NCI-H2029 (cell line): ENCODE measurements around the gene EPO.
"Not testable (repeated sequence)": the region's sequence is repeated elsewhere in the genome, so short reads cannot be mapped to it uniquely, and the experiment has no call there.

Experiments
- DNase-seq: peaks from one replicate; lab custom pipeline; 2025; lab: John Stamatoyannopoulos, UW

Gene EPO

GRCh38 chr7:100736671-100737070 is 16.4 kb downstream of the EPO start:
- no peak for DNase-seq

- DNase-seq: no peak
Observed at GRCh38 chr7:100739934-100740333, 19.7 kb downstream of the EPO start.

DNA sequence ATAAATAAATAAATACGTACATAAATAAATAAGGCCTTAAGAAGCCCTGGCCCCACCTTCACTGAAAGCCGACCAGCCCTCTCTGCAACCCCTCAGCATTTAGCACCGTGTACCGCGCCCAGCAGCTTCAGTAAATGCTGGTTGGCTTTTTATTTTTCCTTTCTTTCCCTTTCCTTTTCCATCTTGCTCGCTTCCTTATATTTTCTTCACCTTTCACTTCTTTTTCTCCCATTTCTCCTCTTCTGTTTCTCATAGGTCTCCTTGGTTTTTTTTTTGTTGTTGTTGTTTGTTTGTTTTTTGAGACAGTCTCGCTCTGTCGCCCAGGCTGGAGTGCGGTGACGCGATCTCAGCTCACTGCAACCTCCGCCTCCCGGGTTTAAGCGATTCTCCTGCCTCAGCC is 24.3 kb downstream of the EPO start:
- peak; percentile 7 for DNase-seq

- DNase-seq: peak; percentile 84
Observed at GRCh38 chr7:100745184-100745583, 24.9 kb downstream of the EPO start.

DNA sequence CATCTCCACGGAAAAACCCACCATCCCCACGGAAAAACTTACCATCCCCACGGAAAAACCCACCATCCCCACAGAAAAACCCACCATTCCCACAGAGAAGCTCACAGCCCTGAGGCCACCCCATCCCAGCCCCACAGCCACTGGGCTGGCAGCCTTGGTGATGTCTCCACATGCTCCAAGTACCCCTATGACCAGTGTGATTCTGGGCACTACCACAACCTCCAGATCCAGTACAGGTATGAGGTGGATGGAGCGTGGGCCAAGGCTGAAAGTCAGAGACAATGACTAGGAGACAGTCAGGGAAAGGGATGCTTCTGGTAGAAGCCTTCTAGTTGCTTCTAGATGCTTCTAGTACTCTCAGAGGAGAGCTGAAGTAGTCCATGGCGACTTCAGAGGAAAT is 32.7 kb downstream of the EPO start:
- no peak for DNase-seq

GRCh38 chr7:100753750-100754149 is 33.5 kb downstream of the EPO start:
- no peak for DNase-seq

DNA sequence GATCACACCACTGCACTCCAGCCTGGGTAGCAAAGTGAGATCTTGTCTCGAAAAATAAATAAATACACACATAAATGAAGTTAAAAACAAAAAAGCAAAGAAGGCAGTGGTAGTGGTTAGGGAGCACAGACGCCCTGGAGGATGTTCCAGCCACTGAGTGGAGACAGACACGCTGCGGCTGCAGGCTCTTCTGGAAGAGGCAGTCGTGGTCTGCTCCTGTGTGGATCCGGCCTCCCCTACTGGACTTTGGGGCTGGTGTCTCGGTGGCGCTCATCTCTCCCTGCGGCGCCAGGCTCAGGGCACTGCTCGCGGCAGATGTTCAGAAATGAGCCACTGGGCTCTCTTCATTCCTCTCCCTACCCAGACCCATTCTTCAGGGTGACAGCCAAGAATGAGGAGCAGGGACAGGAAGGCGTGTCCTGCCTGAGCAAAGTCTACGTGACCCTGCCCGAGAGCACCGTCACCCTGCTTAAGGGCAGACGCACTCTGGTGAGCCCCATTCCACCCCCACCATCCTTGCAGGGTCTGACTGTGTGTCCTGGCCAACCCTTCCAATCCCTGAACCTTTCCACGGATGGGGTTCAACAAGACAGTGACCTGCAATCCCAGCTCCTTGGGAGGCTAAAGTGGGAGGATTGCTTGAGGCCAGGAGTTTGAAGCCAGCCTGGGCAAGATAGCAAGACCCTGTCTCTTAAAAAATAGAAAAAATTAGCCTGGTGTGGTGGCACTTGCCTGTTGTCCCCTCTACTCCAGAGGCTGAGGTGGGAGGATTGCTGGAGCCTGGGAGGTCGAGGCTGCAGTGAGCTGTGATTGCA is 39.3 kb downstream of the EPO start:
- DNase-seq: no peak

- DNase-seq: not testable (repeated sequence)
Observed at GRCh38 chr7:100762841-100763240, 42.6 kb downstream of the EPO start.

DNA sequence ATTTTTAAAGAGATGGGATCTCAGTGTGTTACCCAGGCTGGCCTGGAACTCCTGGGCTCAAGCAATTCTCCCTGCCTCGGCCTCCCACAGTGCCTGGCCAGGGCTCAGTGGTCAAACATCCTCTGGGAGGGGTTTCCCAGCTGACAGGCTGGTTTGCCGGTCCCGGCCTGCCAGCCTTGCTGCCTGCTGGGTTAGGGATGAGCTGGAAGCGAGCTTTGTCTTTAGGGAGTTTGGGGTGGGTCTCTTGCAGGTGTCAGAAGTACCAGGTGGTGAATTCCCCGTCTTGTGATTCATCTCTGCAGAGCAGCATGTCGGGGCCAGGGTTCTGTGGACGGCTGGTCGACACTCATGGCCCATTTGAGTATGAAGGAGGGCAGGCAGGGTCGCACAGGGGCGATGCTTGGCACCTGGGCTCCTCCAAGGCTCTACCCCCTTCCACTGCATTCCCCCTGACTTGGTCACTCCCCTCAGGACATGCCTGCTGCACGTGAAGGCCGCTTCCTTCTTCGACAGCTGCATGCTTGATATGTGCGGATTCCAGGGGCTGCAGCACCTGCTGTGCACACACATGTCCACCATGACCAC is 43.4 kb downstream of the EPO start:
- DNase-seq: no peak

DNA sequence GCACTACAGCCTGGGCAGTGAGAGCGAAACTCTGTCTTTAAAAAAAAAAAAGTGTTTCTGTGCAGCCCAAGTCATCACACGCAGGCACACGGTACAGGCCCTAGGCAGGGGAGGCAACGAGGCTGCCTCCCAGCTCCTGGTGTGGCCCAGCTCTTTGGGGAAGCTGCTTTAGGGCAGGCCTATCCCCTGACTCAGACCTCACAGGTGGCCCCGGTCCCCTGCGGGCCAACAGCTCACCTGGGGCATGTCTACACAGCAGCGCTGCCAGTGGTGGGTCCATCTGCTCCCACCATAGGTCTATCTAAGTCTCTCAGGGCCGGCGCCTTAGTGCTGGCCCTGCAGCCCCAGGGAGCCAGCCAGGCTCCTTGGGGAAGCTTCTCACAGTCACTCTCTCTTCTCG is 44.6 kb downstream of the EPO start:
- no peak for DNase-seq

- no peak for DNase-seq
Observed at GRCh38 chr7:100765250-100765649, 45.0 kb downstream of the EPO start.

GRCh38 chr7:100768784-100769183 is 48.5 kb downstream of the EPO start:
- DNase-seq: no peak
